Head of caudate nucleus (tissue), 42 donors: ENCODE results near the gene WSCD2.
A peak's percentile ranks its signal among the peaks of the same experiment; 100 is the strongest.

Experiments used
- DNase-seq, 42 donors: peaks; one replicate each; pipeline versions ENCODE4 v3.0.0 to v3.0.0-alpha.2; 2020 to 2021; ENCODE audit warnings: mixed read lengths in 7 of 42
- intact Hi-C: fragments of 100-400 bp; cut with DNase I; formaldehyde crosslinking; loops from one replicate; pipeline ENCODE4 v1.15.0; 2022

WSCD2 gene

GRCh38 chr12:108270035-108270848, 141.2 kb downstream of the WSCD2 start:
- intact Hi-C loops: no loop called here
- DNase-seq: no peak

GRCh38 chr12:108270849-108271143, 141.7 kb downstream of the WSCD2 start:
- intact Hi-C loops: no loop called here
- DNase-seq: no peak

DNA sequence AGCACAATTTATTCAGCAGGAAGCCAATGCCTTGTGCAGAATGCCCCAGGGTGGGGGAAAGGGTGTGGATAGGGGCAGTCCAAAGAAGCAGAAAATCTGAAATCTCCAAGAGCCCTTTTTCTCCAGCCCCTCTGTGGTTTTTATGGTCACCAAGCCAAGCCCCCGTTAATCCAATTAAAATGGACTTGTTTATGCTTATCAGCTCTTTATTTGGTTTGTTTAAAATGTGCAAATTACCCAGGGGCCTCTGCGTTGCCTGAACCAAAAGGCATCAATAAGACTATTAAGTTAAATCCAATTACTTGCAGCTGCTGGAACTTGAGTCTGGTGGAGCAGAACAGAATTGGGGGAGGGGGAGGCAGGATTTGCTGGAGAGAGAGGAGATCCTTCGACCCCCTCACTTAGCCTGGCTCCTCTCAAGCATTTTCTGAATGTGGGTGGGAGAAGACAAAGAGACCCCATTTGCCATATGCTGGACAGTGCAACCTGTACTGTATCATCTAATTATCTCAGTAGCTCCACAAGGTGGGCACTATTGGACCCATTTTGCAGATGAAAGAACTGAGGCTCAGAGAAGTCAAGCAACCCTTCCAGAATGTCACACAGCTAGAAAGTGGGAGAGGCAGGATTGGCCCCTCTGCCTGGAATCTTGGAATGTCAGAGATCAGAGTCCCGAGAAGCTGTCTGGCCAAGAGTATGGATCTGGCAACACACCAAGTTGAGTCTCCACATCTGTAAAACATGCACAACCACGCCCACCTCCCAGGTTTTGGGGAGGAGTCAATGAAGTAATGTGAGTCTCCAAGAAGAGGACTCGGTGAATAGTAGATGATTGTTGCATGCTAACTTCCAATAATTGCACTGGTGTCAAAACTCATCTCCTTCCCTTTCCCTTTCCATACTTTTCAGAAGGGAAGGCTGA, 143.1 kb downstream of the WSCD2 start:
- intact Hi-C loops: no loop called here
- DNase-seq: no peak

GRCh38 chr12:108273217-108273616, 144.1 kb downstream of the WSCD2 start:
- no peak for DNase-seq
- intact Hi-C loops: no loop called here

- intact Hi-C loops: no loop called here
- no peak for DNase-seq
These were observed 148.5 kb downstream of the WSCD2 start for GRCh38 chr12:108277613-108278012.

GRCh38 chr12:108282160-108282559, 153.1 kb downstream of the WSCD2 start:
- DNase-seq: no peak
- intact Hi-C loops: no loop called here

- no peak for DNase-seq
- intact Hi-C loops: no loop called here
These were observed 153.6 kb downstream of the WSCD2 start for GRCh38 chr12:108282676-108283075.

- intact Hi-C loops: no loop called here
- DNase-seq: no peak
These were observed 155.1 kb downstream of the WSCD2 start for GRCh38 chr12:108284163-108284562.

GRCh38 chr12:108285016-108285415, 155.9 kb downstream of the WSCD2 start:
- intact Hi-C loops: no loop called here
- no peak for DNase-seq

- intact Hi-C loops: no loop called here
- DNase-seq: no peak
These were observed 158.1 kb downstream of the WSCD2 start for GRCh38 chr12:108287227-108287626.

- DNase-seq: peak in 7 of 42 donors; percentile 12 to 46 (median 32)
- intact Hi-C loops: no loop called here
These were observed 160.5 kb downstream of the WSCD2 start for GRCh38 chr12:108289350-108290161.

GRCh38 chr12:108295641-108296040, 166.6 kb downstream of the WSCD2 start:
- intact Hi-C loops: no loop called here

GRCh38 chr12:108296945-108297344, 167.9 kb downstream of the WSCD2 start:
- no peak for DNase-seq
- intact Hi-C loops: no loop called here

More at GRCh38 chr12:108295641-108296040, 166.6 kb downstream of the WSCD2 start:
- DNase-seq: no peak

DNA sequence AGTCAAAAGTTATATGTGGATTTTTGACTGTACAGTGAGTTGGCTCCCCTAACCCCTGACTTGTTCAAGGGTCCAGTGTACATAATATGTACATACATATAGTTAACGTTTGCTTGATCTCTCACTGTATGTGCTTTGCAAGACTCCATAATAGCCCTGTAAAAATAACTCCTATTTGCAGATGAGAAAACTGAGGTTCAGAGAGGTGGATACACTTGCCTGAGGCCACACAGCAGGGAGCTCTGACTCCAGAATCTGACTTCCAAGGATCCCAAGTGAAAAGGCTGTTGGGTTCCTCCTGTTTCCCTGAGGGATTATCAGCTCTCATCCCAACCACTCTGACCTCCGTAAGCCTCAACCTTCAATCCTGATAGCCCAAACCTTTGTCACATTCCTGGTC, 168.3 kb downstream of the WSCD2 start:
- intact Hi-C loops: no loop called here
- DNase-seq: no peak

DNA sequence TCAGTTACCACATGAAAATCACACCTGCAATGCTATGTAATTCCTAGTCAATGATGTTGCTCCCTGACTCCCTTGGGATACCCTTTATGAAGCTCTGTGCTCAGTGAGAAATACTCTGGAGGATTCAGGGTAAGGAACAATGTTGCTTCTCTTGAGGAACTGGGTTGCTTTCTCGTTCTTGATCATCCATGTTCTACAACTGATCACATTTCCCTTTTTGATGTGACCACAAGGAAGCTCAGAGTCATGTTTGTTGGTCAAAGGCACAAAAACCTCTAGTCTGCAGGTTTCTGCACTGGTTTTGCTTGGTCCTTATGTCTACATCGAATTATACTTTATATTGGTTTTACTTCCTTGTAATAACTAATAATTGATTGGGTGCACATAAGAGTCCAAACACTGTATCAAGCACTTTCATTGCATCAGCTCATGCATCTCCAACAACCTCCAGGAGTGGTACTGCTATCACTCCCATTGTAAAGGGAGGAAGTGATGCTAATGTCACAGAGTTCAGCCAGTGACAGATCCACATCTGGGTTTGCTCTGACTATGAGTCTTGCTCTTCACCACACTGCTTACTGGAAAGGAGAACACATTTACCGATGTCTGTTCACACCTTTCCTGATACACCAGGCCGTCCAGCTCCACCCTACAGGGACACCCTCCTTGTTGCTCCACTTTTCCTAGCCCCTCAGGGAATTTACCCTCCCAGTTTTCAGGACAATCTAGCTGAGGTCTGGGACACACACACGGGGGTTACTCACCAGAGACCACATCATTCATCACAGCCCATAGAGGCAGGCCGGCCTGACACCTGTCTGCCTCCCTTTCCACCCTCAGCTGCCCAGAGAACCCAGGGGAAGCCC, 169.0 kb downstream of the WSCD2 start:
- no peak for DNase-seq
- intact Hi-C loops: no loop called here

- no peak for DNase-seq
These were observed 169.7 kb downstream of the WSCD2 start for GRCh38 chr12:108298761-108299275.

GRCh38 chr12:108299516-108299915, 170.4 kb downstream of the WSCD2 start:
- intact Hi-C loops: no loop called here
- DNase-seq: no peak

More at GRCh38 chr12:108298761-108299275, 169.7 kb downstream of the WSCD2 start:
- intact Hi-C loops: no loop called here
